Mucosa of descending colon (tissue), 3 donors: Measurements from ENCODE around the gene NFKBIL1. TPM values are rescaled to one million over a fixed set of nuclear protein-coding genes. Genes with fewer than 3 reads are reported as not detected.

Experiments
- ATAC-seq: fragments of 200-7000 bp; cut with Tn5 transposase; one replicate; pipeline ENCODE4 v1.9.1; 2020; ENCODE audit warnings: mild to moderate bottlenecking, moderate library complexity
- DNase-seq, 3 donors: peaks; one replicate each; pipeline ENCODE4 v3.0.0-alpha.2; 2020
- H3K36me3 ChIP-seq: fragments of 200-600 bp; one replicate; pipeline ENCODE4 v1.8.0; 2021; ENCODE audit warnings: low read depth, mild to moderate bottlenecking
- H3K4me1 ChIP-seq: fragments of 200-600 bp; one replicate; pipeline ENCODE4 v1.8.0; 2021; ENCODE audit warnings: low read depth, mild to moderate bottlenecking
- H3K4me3 ChIP-seq: fragments of 200-600 bp; one replicate; pipeline ENCODE4 v1.8.0; 2021; ENCODE audit warnings: mild to moderate bottlenecking
- H3K9me3 ChIP-seq: fragments of 200-600 bp; one replicate; pipeline ENCODE4 v1.8.0; 2021; ENCODE audit warnings: mild to moderate bottlenecking
- intact Hi-C, 2 donors: fragments of 100-400 bp; cut with DNase I in 1 of 2; cut with micrococcal nuclease in 1 of 2; formaldehyde crosslinking; loops; one replicate each; pipeline versions ENCODE4 v1.11.0 to v1.11.1; 2022; cut with DNase I, micrococcal nuclease
- total RNA-seq, 3 donors: library from RNA; stranded (reverse); fragmentation: NEBNext Ultra II Directional in 2 of 3; extraction: Animal tissue kit (Norgen Biotek cat#: 25700) in 2 of 3; gene quantifications; one replicate each; pipeline versions ENCODE4 v1.2.1 to v1.2.4, GENCODE V29; 2021 to 2023
- TF ChIP-seq, protein P1 (sequence below): fragments of 200-600 bp; IDR thresholded peaks from one replicate; pipeline ENCODE4 v1.8.0; 2022; ENCODE audit warnings: antibody characterized with exemption, mild to moderate bottlenecking
- donor health status: DM: no; HTN: no; CAD: no; lungs with moderate emphysema.
- donor health status: DM: no; HTN: no; CAD: no.
- donor health status: DM: no; HTN: yes; CAD: no.

Gene NFKBIL1
- total RNA-seq, 3 donors from 2014 or later: 15.8 to 27.8 (median 18.3) TPM

DNA sequence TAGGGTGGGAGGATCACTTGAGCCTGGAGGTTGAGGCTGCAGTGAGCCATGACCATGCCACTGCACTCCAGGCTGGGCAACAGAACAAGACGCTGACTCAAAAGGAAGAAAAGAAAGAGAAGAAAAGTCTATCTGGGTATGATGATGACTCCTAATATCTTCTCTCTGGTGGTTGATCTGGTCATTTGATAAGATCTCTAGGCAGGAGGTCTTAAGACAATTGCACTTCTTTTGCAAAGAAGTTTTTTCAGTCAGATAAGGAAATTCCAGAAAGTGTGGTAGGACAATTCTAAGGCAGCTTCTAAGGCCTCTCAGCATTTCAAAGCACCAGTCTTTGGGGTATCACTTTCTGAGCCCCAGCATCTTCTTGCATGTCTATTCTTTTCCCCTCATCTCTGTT lies 59.9 kb downstream of the NFKBIL1 start:
- no peak for ATAC-seq

More for the DNA sequence above, 59.9 kb downstream of the NFKBIL1 start:
- TF ChIP-seq, protein P1, sequence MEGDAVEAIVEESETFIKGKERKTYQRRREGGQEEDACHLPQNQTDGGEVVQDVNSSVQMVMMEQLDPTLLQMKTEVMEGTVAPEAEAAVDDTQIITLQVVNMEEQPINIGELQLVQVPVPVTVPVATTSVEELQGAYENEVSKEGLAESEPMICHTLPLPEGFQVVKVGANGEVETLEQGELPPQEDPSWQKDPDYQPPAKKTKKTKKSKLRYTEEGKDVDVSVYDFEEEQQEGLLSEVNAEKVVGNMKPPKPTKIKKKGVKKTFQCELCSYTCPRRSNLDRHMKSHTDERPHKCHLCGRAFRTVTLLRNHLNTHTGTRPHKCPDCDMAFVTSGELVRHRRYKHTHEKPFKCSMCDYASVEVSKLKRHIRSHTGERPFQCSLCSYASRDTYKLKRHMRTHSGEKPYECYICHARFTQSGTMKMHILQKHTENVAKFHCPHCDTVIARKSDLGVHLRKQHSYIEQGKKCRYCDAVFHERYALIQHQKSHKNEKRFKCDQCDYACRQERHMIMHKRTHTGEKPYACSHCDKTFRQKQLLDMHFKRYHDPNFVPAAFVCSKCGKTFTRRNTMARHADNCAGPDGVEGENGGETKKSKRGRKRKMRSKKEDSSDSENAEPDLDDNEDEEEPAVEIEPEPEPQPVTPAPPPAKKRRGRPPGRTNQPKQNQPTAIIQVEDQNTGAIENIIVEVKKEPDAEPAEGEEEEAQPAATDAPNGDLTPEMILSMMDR: no peak
- H3K36me3 ChIP-seq: no peaks in the 10 kb centered on the region
- no peaks in the 10 kb centered on the region for H3K4me1 ChIP-seq
- no peak for DNase-seq
- intact Hi-C loops: no loop called here
- H3K9me3 ChIP-seq: no peaks in the 10 kb centered on the region
- no peak overlapping the region for H3K4me3 ChIP-seq

Other genes starting within 250 kb of the NFKBIL1 start
- 1,000 to 10,000 TPM; 1,294 to 6,470 (median 3,045) TPM for gene HLA-B, start 190.4 kb upstream of the NFKBIL1 start, total RNA-seq
- 10 to 100 TPM; 18.1 to 24.2 (median 20.7) TPM for gene MICA, start 144.0 kb upstream of the NFKBIL1 start, total RNA-seq
- gene MICB, start 49.5 kb upstream of the NFKBIL1 start, total RNA-seq: 1 to 10 TPM; 1.3 to 4.1 (median 2.9) TPM
- gene MCCD1, start 18.6 kb upstream of the NFKBIL1 start, total RNA-seq: not detected
- gene DDX39B, start 5.6 kb upstream of the NFKBIL1 start, total RNA-seq: 100 to 1,000 TPM; 239 to 309 (median 295) TPM
- 1 to 10 TPM in 2 of 3 donors, under 1 TPM in 1; 0.55 to 4.5 (median 1.2) TPM for gene ATP6V1G2, start 1.0 kb upstream of the NFKBIL1 start, total RNA-seq
- gene LTA, start 24.7 kb downstream of the NFKBIL1 start, total RNA-seq: under 1 TPM in 2 of 3 donors, not detected in 1; 0.20 to 0.22 TPM
- gene TNF, start 28.0 kb downstream of the NFKBIL1 start, total RNA-seq: 1 to 10 TPM in 2 of 3 donors, under 1 TPM in 1; 0.41 to 1.7 (median 1.1) TPM
- gene LTB, start 34.8 kb downstream of the NFKBIL1 start, total RNA-seq: 1 to 10 TPM; 2.1 to 3.4 (median 2.2) TPM
- 10 to 100 TPM in 1 of 3 donors, 1 to 10 TPM in 2; 3.9 to 11.3 (median 6.6) TPM for gene LST1, start 38.7 kb downstream of the NFKBIL1 start, total RNA-seq
- under 1 TPM in 1 of 3 donors, not detected in 2; 0.46 TPM for gene NCR3, start 45.4 kb downstream of the NFKBIL1 start, total RNA-seq
- 10 to 100 TPM in 2 of 3 donors, 1 to 10 TPM in 1; 6.1 to 28.4 (median 17.3) TPM for gene AIF1, start 67.6 kb downstream of the NFKBIL1 start, total RNA-seq
- gene PRRC2A, start 73.1 kb downstream of the NFKBIL1 start, total RNA-seq: 100 to 1,000 TPM; 109 to 151 (median 120) TPM
- gene BAG6, start 105.1 kb downstream of the NFKBIL1 start, total RNA-seq: 100 to 1,000 TPM; 282 to 298 (median 293) TPM
- gene APOM, start 108.3 kb downstream of the NFKBIL1 start, total RNA-seq: 1 to 10 TPM; 2.2 to 2.7 (median 2.4) TPM
- gene C6orf47, start 113.2 kb downstream of the NFKBIL1 start, total RNA-seq: 10 to 100 TPM; 28.5 to 33.0 (median 32.3) TPM
- 10 to 100 TPM; 13.4 to 17.7 (median 17.4) TPM for gene GPANK1, start 117.4 kb downstream of the NFKBIL1 start, total RNA-seq
- gene CSNK2B, start 118.5 kb downstream of the NFKBIL1 start, total RNA-seq: 100 to 1,000 TPM; 125 to 147 (median 134) TPM
- gene LY6G5B, start 122.4 kb downstream of the NFKBIL1 start, total RNA-seq: 10 to 100 TPM; 13.1 to 17.2 (median 15.5) TPM
- gene LY6G5C, start 133.5 kb downstream of the NFKBIL1 start, total RNA-seq: 1 to 10 TPM; 1.7 to 4.2 (median 2.1) TPM
- 10 to 100 TPM; 55.3 to 69.4 (median 68.4) TPM for gene ABHD16A, start 155.7 kb downstream of the NFKBIL1 start, total RNA-seq
- not detected for gene LY6G6F, start 159.3 kb downstream of the NFKBIL1 start, total RNA-seq
- gene LY6G6D, start 167.7 kb downstream of the NFKBIL1 start, total RNA-seq: 1 to 10 TPM in 1 of 3 donors, under 1 TPM in 1, not detected in 1; 0.90 to 6.1 TPM
- gene LY6G6C, start 174.1 kb downstream of the NFKBIL1 start, total RNA-seq: under 1 TPM in 1 of 3 donors, not detected in 2; 0.32 TPM
- 1 to 10 TPM in 1 of 3 donors, under 1 TPM in 2; 0.48 to 1.4 (median 0.57) TPM for gene MPIG6B, start 175.8 kb downstream of the NFKBIL1 start, total RNA-seq
- gene DDAH2, start 181.7 kb downstream of the NFKBIL1 start, total RNA-seq: 100 to 1,000 TPM in 1 of 3 donors, 10 to 100 TPM in 2; 56.1 to 152 (median 99.5) TPM
- 100 to 1,000 TPM; 269 to 555 (median 441) TPM for gene CLIC1, start 188.9 kb downstream of the NFKBIL1 start, total RNA-seq
- gene MSH5, start 192.4 kb downstream of the NFKBIL1 start, total RNA-seq: 10 to 100 TPM; 14.1 to 29.9 (median 29.7) TPM
- gene SAPCD1, start 215.0 kb downstream of the NFKBIL1 start, total RNA-seq: 1 to 10 TPM; 2.5 to 9.6 (median 4.3) TPM
- gene VWA7, start 229.7 kb downstream of the NFKBIL1 start, total RNA-seq: 1 to 10 TPM; 5.9 to 8.2 (median 6.9) TPM
- 10 to 100 TPM; 41.7 to 65.8 (median 45.0) TPM for gene VARS1, start 248.1 kb downstream of the NFKBIL1 start, total RNA-seq